GM23248 (cell line): ENCODE results near the gene GTPBP6. TPM values are rescaled to one million over a fixed set of nuclear protein-coding genes. Genes with fewer than 3 reads are reported as not detected.

ENCODE experiments used
- DNase-seq: peaks from one replicate; pipeline ENCODE4 v3.0.0-alpha.2; 2015
- H2AFZ ChIP-seq: fragments of 200-600 bp; sonication (generic); 2 replicates; pipeline ENCODE4 v1.6.1; 2016; ENCODE audit warnings: antibody characterized with exemption
- H3F3A ChIP-seq: fragments of 200-600 bp; sonication (generic); 2 replicates; pipeline ENCODE4 v1.6.1; 2016; ENCODE audit warnings: mild to moderate bottlenecking, antibody characterized with exemption, mixed run types; ENCODE audit not compliant: insufficient read depth
- H3K27ac ChIP-seq: fragments of 200-600 bp; sonication (generic); 2 replicates; pipeline ENCODE4 v1.5.1; 2016; ENCODE audit warnings: mild to moderate bottlenecking
- H3K27me3 ChIP-seq: fragments of 200-600 bp; sonication (generic); replicated peaks from 2 replicates; pipeline ENCODE4 v1.6.1; 2016; ENCODE audit warnings: mild to moderate bottlenecking; ENCODE audit not compliant: insufficient read depth
- H3K36me3 ChIP-seq: fragments of 200-600 bp; sonication (generic); 2 replicates; pipeline ENCODE4 v1.6.1; 2016; ENCODE audit warnings: low read depth, mild to moderate bottlenecking
- H3K4me1 ChIP-seq: fragments of 200-600 bp; sonication (generic); 2 replicates; pipeline ENCODE4 v1.6.1; 2016; ENCODE audit warnings: mild to moderate bottlenecking; ENCODE audit not compliant: insufficient read depth
- H3K4me2 ChIP-seq: fragments of 200-600 bp; sonication (generic); one replicate; pipeline ENCODE4 v1.6.1; 2016; ENCODE audit warnings: mild to moderate bottlenecking; ENCODE audit not compliant: unreplicated experiment
- H3K4me3 ChIP-seq: fragments of 200-600 bp; sonication (generic); 2 replicates; pipeline ENCODE4 v1.5.1; 2016; ENCODE audit warnings: mild to moderate bottlenecking
- H3K79me2 ChIP-seq: fragments of 200-600 bp; sonication (generic); 2 replicates; pipeline ENCODE4 v1.6.1; 2016; ENCODE audit warnings: mild to moderate bottlenecking; ENCODE audit not compliant: insufficient read depth
- H3K9ac ChIP-seq: fragments of 200-600 bp; sonication (generic); 2 replicates; pipeline ENCODE4 v1.6.1; 2016; ENCODE audit warnings: mild to moderate bottlenecking
- H3K9me2 ChIP-seq: fragments of 200-600 bp; sonication (generic); 2 replicates; pipeline ENCODE4 v1.6.1; 2016; ENCODE audit warnings: mixed run types, mild to moderate bottlenecking, moderate library complexity; ENCODE audit not compliant: insufficient read depth
- H3K9me3 ChIP-seq: fragments of 200-600 bp; sonication (generic); one replicate; pipeline ENCODE4 v1.6.1; 2017; ENCODE audit warnings: low read depth
- H4K20me1 ChIP-seq: fragments of 200-600 bp; sonication (generic); 2 replicates; pipeline ENCODE4 v1.6.0; 2016; ENCODE audit not compliant: insufficient read depth
- EZH2 ChIP-seq: fragments of 200-600 bp; sonication (generic); IDR thresholded peaks from 2 replicates; pipeline ENCODE4 v1.6.1; 2018; ENCODE audit warnings: antibody characterized with exemption, mild to moderate bottlenecking; ENCODE audit not compliant: insufficient read depth, poor library complexity, severe bottlenecking
- EZH2phosphoT487 ChIP-seq: fragments of 200-600 bp; sonication (generic); IDR thresholded peaks from 2 replicates; pipeline ENCODE4 v1.6.1; 2018; ENCODE audit warnings: antibody characterized with exemption, moderate library complexity, mild to moderate bottlenecking, low read depth; ENCODE audit not compliant: insufficient read depth
- WGBS, 2 experiments: methylation state at CpG; one replicate each; pipeline ENCODE4 v1.1.6; 2015 to 2017; ENCODE audit warnings: low lambda C conversion rate in 2 of 2, low coverage in 1 of 2; ENCODE audit errors: missing lambda C conversion rate in 2 of 2; 5-methylcytosine and 5-hydroxymethylcytosine counted together
- in situ Hi-C: fragments of 300-500 bp; cut with MboI; formaldehyde crosslinking; loops from 2 replicates; pipeline ENCODE4 v1.15.0; 2020
- polyA plus RNA-seq: library from polyadenylated mRNA; unstranded; fragments of >200 nt; fragmentation: Nextera tagmentation; extraction: Ambion mirVana; gene quantifications from 2 replicates; pipeline ENCODE4 v1.2.1, GENCODE V29; 2016
- total RNA-seq: library from RNA; depleted of rRNA; stranded (reverse); fragments of >200 nt; shearing (Covaris generic); gene quantifications from 2 replicates; pipeline ENCODE4 v1.2.3, GENCODE V29; 2014

The GTPBP6 gene
- total and polyA plus RNA-seq, 2 experiments from 2014 or later = 28.1 to 32.4 TPM

GRCh38 chrX:344371-344901 lies 25.8 kb upstream of the GTPBP6 start:
- TF ChIP-seq EZH2phosphoT487 = no peak
- TF ChIP-seq EZH2 = no peak
- H3K4me2 ChIP-seq = no peak overlapping the region
- no peaks in the 10 kb centered on the region for H3K9me2 ChIP-seq
- no peak overlapping the region for H2AFZ ChIP-seq
- no peaks in the 10 kb centered on the region for H3K79me2 ChIP-seq
- in situ Hi-C loops = no loop called here
- no peaks in the 10 kb centered on the region for H3K9me3 ChIP-seq
- H4K20me1 ChIP-seq = no peaks in the 10 kb centered on the region
- no peaks in the 10 kb centered on the region for H3K27me3 ChIP-seq
- no peak overlapping the region for H3K4me3 ChIP-seq
- H3K9ac ChIP-seq = no peak overlapping the region
- WGBS, 2 experiments = 98 to 99% methylated on average over 42 to 43 of the region's 47 CpGs
- no peak overlapping the region for H3K27ac ChIP-seq
- no peaks in the 10 kb centered on the region for H3F3A ChIP-seq
- H3K36me3 ChIP-seq = no peaks in the 10 kb centered on the region
- no peak for DNase-seq
- no peaks in the 10 kb centered on the region for H3K4me1 ChIP-seq

GRCh38 chrX:341541-342101 lies 23.0 kb upstream of the GTPBP6 start:
- H3F3A ChIP-seq = no peaks in the 10 kb centered on the region
- H3K9ac ChIP-seq = no peak overlapping the region
- no peaks in the 10 kb centered on the region for H3K36me3 ChIP-seq
- no peak overlapping the region for H3K4me3 ChIP-seq
- no peaks in the 10 kb centered on the region for H3K4me1 ChIP-seq
- H3K27me3 ChIP-seq = no peaks in the 10 kb centered on the region
- no peak overlapping the region for H3K27ac ChIP-seq
- no peaks in the 10 kb centered on the region for H4K20me1 ChIP-seq
- H3K9me3 ChIP-seq = no peaks in the 10 kb centered on the region
- TF ChIP-seq EZH2phosphoT487 = no peak
- no peak for TF ChIP-seq EZH2
- DNase-seq = no peak
- no peaks in the 10 kb centered on the region for H3K9me2 ChIP-seq
- H2AFZ ChIP-seq = no peak overlapping the region
- in situ Hi-C loops = no loop called here
- no peak overlapping the region for H3K4me2 ChIP-seq
- no peaks in the 10 kb centered on the region for H3K79me2 ChIP-seq
- WGBS, 2 experiments = 96 to 98% methylated on average over 25 to 36 of the region's 36 CpGs

GRCh38 chrX:340641-341423 lies 22.2 kb upstream of the GTPBP6 start:
- H3K9ac ChIP-seq = no peak overlapping the region
- no peaks in the 10 kb centered on the region for H3K9me2 ChIP-seq
- no peaks in the 10 kb centered on the region for H3F3A ChIP-seq
- H4K20me1 ChIP-seq = no peaks in the 10 kb centered on the region
- no peaks in the 10 kb centered on the region for H3K27me3 ChIP-seq
- H2AFZ ChIP-seq = no peak overlapping the region
- H3K79me2 ChIP-seq = no peaks in the 10 kb centered on the region
- H3K27ac ChIP-seq = no peak overlapping the region
- in situ Hi-C loops = no loop called here
- no peaks in the 10 kb centered on the region for H3K36me3 ChIP-seq
- no peaks in the 10 kb centered on the region for H3K9me3 ChIP-seq
- TF ChIP-seq EZH2phosphoT487 (no peak), EZH2 (no peak)
- no peak for DNase-seq
- no peaks in the 10 kb centered on the region for H3K4me1 ChIP-seq
- WGBS, 2 experiments = 94 to 97% methylated on average over 19 to 52 of the region's 52 CpGs
- no peak overlapping the region for H3K4me3 ChIP-seq
- no peak overlapping the region for H3K4me2 ChIP-seq

GRCh38 chrX:340121-340520 lies 21.5 kb upstream of the GTPBP6 start:
- Histone ChIP-seq H3K36me3 (no peaks in the 10 kb centered on the region), H3K79me2 (no peaks in the 10 kb centered on the region), H2AFZ (no peak overlapping the region), H3K9me3 (no peaks in the 10 kb centered on the region), H3K27ac (no peak overlapping the region), H3K4me2 (no peak overlapping the region), H3F3A (no peaks in the 10 kb centered on the region), H3K27me3 (no peaks in the 10 kb centered on the region), H3K4me1 (no peaks in the 10 kb centered on the region), H3K9ac (no peak overlapping the region), H3K4me3 (no peak overlapping the region), H3K9me2 (no peaks in the 10 kb centered on the region), H4K20me1 (no peaks in the 10 kb centered on the region)
- 92 to 100% methylated on average over 1 to 19 of the region's 24 CpGs for WGBS, 2 experiments
- no peak for TF ChIP-seq EZH2
- no peak for TF ChIP-seq EZH2phosphoT487
- in situ Hi-C loops = no loop called here
- no peak for DNase-seq
